SU-DHL-6 (cell line): Measurements from ENCODE around the gene TBC1D5.

Experiments
- H2AFZ ChIP-seq: fragments of 200-600 bp; sonication (generic); 2 replicates; pipeline ENCODE4 v1.6.1; 2014; ENCODE audit warnings: low read depth, mild to moderate bottlenecking, moderate library complexity, mixed read lengths, antibody characterized with exemption, low read length; ENCODE audit not compliant: severe bottlenecking
- H3F3A ChIP-seq: fragments of 200-600 bp; shearing (Covaris generic); 2 replicates; pipeline ENCODE4 v1.6.0; 2016; ENCODE audit warnings: antibody characterized with exemption, mild to moderate bottlenecking; ENCODE audit not compliant: insufficient read depth
- H3K27ac ChIP-seq: fragments of 200-600 bp; sonication (generic); 2 replicates; pipeline ENCODE4 v1.5.1; 2016; ENCODE audit warnings: low read depth, mild to moderate bottlenecking, low read length, moderate library complexity, mixed read lengths
- H3K27me3 ChIP-seq: fragments of 200-600 bp; sonication (generic), shearing (Covaris generic); 2 replicates; pipeline ENCODE4 v1.6.0; 2014; ENCODE audit warnings: mild to moderate bottlenecking, low read length
- H3K36me3 ChIP-seq: fragments of 200-600 bp; sonication (generic); 2 replicates; pipeline ENCODE4 v1.6.1; 2014; ENCODE audit warnings: mild to moderate bottlenecking, low read length, mixed read lengths
- H3K4me2 ChIP-seq: fragments of 300-600, 200-600 bp; shearing (Covaris generic), sonication (generic); 2 replicates; pipeline ENCODE4 v1.6.0; 2014; ENCODE audit warnings: low read length, low read depth, mild to moderate bottlenecking; ENCODE audit not compliant: poor library complexity, severe bottlenecking
- H3K4me3 ChIP-seq: fragments of 200-600 bp; sonication (generic); 2 replicates; pipeline ENCODE4 v1.5.1; 2014; ENCODE audit warnings: antibody characterized with exemption, low read length, mild to moderate bottlenecking, mixed read lengths; ENCODE audit not compliant: insufficient read depth, poor library complexity, severe bottlenecking
- H3K79me2 ChIP-seq: fragments of 200-600 bp; sonication (generic); 2 replicates; pipeline ENCODE4 v1.6.1; 2014; ENCODE audit warnings: mild to moderate bottlenecking, low read length, moderate library complexity; ENCODE audit not compliant: insufficient read depth
- H3K9ac ChIP-seq: fragments of 200-600 bp; sonication (generic); 2 replicates; pipeline ENCODE4 v1.7.0; 2014; ENCODE audit warnings: mild to moderate bottlenecking, low read length
- H3K9me2 ChIP-seq: fragments of 200-600 bp; sonication (generic); replicated peaks from 2 replicates; pipeline ENCODE4 v1.6.1; 2014; ENCODE audit warnings: low read length; ENCODE audit not compliant: insufficient read depth
- H3K9me3 ChIP-seq: fragments of 200-600 bp; sonication (generic); 2 replicates; pipeline ENCODE4 v1.6.1; 2014; ENCODE audit warnings: low read length, mixed read lengths; ENCODE audit not compliant: insufficient read depth
- H4K20me1 ChIP-seq: fragments of 200-600 bp; sonication (generic); 2 replicates; pipeline ENCODE4 v1.6.1; 2014; ENCODE audit warnings: low read depth, mild to moderate bottlenecking, antibody characterized with exemption, low read length, moderate library complexity, mixed read lengths
- EZH2phosphoT487 ChIP-seq: fragments of 200-600 bp; sonication (generic), shearing (Covaris generic); conservative IDR thresholded peaks from 2 replicates; pipeline ENCODE4 v1.6.1; 2018; ENCODE audit warnings: mild to moderate bottlenecking, antibody characterized with exemption, low read length, moderate library complexity, mixed read lengths
- TF ChIP-seq, protein P1 (sequence below): fragments of 200-600 bp; sonication (generic); IDR thresholded peaks from one replicate; pipeline ENCODE4 v1.5.1; 2017; ENCODE audit warnings: antibody characterized with exemption, mild to moderate bottlenecking, low read length, moderate library complexity; ENCODE audit not compliant: insufficient read depth, poor library complexity, severe bottlenecking

TBC1D5 gene

DNA sequence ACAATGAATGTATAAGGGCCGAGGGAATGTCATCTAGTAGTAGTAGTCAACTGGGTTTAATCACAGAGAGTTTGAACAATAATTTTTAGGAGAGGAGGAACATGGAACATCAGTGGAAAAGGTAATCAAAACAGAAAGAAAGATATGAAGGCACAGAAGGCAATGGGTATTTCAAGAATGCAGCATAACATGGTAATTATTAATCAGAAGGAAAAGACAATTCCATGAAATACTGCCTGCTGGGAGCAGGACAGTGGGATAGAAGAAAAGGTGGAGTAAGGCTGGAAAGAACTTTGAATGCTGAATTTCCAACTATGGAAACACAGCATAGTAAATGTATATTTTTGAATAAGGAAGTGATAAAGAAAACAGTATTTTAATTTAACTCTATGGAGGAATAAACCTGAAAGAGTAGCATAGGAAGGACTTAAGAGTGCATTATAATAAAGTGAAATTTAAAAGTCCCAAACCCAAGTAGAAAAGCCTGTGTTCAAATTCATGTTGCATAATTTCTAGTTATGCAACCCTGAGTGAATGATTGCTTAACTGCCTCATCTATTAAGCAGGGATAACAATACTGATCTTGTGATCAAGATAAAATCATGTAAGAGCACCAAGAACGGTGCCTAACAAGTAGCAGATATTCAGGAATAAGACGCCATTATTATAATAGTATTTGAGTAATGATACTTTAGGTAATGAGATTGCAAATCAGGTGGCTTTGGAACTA is 357.7 kb downstream of the TBC1D5 start:
- H3K4me2 ChIP-seq, result no peak overlapping the region
- H4K20me1 ChIP-seq, result no peaks in the 10 kb centered on the region
- H3K27ac ChIP-seq, result no peak overlapping the region
- H3K9ac ChIP-seq, result no peak overlapping the region
- no peaks in the 10 kb centered on the region for H3K27me3 ChIP-seq
- H3K4me3 ChIP-seq, result no peak overlapping the region
- no peaks in the 10 kb centered on the region; the same call in 1 of the 2 replicates for H3K36me3 ChIP-seq
- no peaks in the 10 kb centered on the region for H3K9me3 ChIP-seq
- TF ChIP-seq EZH2phosphoT487, result no peak
- TF ChIP-seq, protein P1, sequence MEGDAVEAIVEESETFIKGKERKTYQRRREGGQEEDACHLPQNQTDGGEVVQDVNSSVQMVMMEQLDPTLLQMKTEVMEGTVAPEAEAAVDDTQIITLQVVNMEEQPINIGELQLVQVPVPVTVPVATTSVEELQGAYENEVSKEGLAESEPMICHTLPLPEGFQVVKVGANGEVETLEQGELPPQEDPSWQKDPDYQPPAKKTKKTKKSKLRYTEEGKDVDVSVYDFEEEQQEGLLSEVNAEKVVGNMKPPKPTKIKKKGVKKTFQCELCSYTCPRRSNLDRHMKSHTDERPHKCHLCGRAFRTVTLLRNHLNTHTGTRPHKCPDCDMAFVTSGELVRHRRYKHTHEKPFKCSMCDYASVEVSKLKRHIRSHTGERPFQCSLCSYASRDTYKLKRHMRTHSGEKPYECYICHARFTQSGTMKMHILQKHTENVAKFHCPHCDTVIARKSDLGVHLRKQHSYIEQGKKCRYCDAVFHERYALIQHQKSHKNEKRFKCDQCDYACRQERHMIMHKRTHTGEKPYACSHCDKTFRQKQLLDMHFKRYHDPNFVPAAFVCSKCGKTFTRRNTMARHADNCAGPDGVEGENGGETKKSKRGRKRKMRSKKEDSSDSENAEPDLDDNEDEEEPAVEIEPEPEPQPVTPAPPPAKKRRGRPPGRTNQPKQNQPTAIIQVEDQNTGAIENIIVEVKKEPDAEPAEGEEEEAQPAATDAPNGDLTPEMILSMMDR, result no peak
- H3F3A ChIP-seq, result no peaks in the 10 kb centered on the region
- no peaks in the 10 kb centered on the region for H3K9me2 ChIP-seq
- H3K79me2 ChIP-seq, result no peaks in the 10 kb centered on the region
- H2AFZ ChIP-seq, result no peak overlapping the region

GRCh38 chr3:17373304-17373703 is 369.1 kb downstream of the TBC1D5 start:
- Histone ChIP-seq H4K20me1 (no peaks in the 10 kb centered on the region), H3K27me3 (no peaks in the 10 kb centered on the region), H3K9me2 (no peaks in the 10 kb centered on the region), H3K79me2 (no peaks in the 10 kb centered on the region), H3K9me3 (no peaks in the 10 kb centered on the region), H3K4me2 (no peak overlapping the region), H2AFZ (no peak overlapping the region), H3K36me3 (peaks cover 11% of the 10 kb centered on the region; the same call in 1 of the 2 replicates), H3K9ac (no peak overlapping the region), H3F3A (no peaks in the 10 kb centered on the region), H3K4me3 (no peak overlapping the region), H3K27ac (no peak overlapping the region)
- TF ChIP-seq, protein P1, result no peak
- TF ChIP-seq EZH2phosphoT487, result no peak

- Histone ChIP-seq H3K36me3 (peaks cover 11% of the 10 kb centered on the region; the same call in 1 of the 2 replicates), H3K9me3 (no peaks in the 10 kb centered on the region), H3K9ac (no peak overlapping the region), H3K27ac (no peak overlapping the region), H3K4me3 (no peak overlapping the region), H3F3A (no peaks in the 10 kb centered on the region), H3K4me2 (no peak overlapping the region), H2AFZ (no peak overlapping the region), H3K79me2 (no peaks in the 10 kb centered on the region), H3K9me2 (no peaks in the 10 kb centered on the region), H3K27me3 (no peaks in the 10 kb centered on the region), H4K20me1 (no peaks in the 10 kb centered on the region)
- TF ChIP-seq, protein P1, result no peak
- no peak for TF ChIP-seq EZH2phosphoT487
Observed at GRCh38 chr3:17372362-17373210, 369.8 kb downstream of the TBC1D5 start.
